ENCODE measurements around the gene MSGN1.
"Not testable (repeated sequence)": the region's sequence is repeated elsewhere in the genome, so short reads cannot be mapped to it uniquely, and the experiment has no call there.

MSGN1 gene

DNA sequence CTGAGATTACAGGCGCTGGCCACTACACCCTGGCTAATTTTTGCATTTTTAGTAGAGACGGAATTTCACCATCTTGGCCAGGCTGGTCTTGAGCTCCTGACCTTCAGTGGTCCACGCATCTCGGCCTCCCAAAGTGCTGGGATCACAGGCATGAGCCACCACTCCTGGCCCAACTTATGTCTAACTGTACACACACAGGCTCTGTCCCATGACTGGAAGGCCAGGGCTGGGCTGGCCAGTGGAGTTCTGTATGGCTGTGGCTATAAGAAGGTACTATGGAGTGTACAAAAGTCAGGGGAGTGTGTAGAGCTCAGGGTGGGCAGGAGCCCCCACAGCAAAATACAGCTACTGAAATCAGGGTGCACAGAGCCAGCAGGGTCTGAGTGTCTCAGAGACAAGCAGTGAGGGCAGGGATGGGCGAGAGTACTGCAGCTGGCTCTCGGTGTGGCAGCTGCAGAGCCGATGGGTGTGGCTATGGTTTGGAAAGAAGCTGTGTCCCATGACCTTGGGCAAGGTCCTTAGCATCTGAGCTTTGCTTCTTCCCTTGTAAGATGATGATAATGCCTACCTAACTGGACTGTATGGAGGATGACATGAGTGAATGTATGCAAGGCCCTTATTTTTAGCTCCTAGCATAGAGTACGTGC is 10.4 kb upstream of the MSGN1 start:
- no peak for DNase-seq

- no peak for DNase-seq
These were observed 3.1 kb upstream of the MSGN1 start for GRCh38 chr2:17813010-17813741.

- DNase-seq, result no peak
These were observed 2.4 kb upstream of the MSGN1 start for GRCh38 chr2:17813742-17814473.

DNA sequence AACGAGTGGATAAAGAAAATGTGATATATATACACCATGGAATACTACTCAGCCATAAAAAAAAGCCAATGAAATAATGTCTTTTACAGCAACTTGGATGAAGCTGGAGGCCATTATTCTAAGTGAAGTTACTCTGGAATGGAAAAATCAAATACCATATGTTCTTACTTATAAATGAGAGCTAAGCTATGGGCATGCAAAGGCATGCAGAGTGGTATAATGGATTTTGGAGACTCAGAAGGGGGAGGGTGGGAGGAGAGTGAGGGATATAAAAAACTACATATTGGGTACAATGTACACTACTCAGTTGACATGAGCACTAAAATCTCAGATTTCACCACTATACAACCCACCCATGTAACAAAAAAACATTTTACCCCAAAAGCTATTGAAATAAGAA is 1.7 kb upstream of the MSGN1 start:
- DNase-seq, result no peak

DNA sequence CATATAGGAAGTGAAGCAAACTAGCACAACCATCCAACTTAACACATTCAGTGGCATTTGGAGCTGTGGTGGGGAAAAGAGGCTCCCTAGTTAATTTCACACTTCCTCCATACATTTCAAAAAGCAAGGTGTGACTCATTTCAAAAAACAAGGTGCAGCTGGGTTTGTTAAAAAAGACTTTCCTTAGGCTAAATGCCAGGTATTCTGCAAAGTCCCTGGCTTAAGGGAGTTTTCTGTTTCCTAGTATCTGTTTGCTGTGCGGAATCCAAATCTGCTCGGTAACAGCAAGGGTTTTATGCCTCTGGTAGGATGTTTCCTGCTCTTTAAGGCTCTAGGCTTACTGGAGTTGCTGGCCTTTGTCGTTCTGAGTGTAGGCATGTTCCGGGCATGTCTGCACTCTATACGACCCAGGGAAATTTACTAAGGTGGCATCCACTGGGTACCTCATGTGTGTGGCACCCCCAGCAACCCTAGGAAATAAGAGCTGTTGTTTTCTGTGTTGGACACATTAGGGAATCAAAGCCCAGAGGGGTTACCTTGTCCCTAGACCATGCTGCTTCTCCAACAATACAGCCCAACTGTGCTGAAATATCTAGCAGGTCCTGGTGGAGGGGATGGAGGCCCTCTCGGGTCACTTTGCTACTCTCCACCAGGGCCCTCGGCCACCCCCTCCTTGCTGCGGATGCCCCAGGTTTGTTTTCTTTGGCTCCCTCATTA is 634 bp upstream of the MSGN1 start:
- DNase-seq, result no peak

- no peak for DNase-seq
These were observed 2.1 kb downstream of the MSGN1 start for GRCh38 chr2:17818235-17818815.

GRCh38 chr2:17821080-17821479 is 4.8 kb downstream of the MSGN1 start:
- DNase-seq, result no peak

- no peak for DNase-seq
These were observed 5.5 kb downstream of the MSGN1 start for GRCh38 chr2:17821535-17822444.

- no peak for DNase-seq
These were observed 6.3 kb downstream of the MSGN1 start for GRCh38 chr2:17822445-17823117.

DNA sequence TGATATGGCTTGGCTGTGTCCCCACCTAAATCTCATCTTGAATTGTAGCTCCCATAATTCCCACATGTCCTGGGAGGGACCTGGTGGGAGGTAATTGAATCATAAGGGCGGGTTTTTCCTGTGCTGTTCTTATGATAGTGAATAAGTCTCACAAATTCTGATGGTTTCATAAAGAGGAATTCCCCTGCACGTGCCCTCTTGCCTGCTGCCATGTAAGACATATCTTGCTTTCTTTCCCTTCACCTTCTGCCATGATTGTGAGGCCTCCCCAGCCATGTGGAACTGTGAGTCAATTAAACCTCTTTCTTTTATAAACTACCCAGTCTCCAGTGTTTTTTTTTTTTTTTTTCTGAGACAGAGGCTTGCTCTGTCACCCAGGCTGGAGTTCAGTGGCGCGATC is 7.4 kb downstream of the MSGN1 start:
- not testable (repeated sequence) for DNase-seq

DNA sequence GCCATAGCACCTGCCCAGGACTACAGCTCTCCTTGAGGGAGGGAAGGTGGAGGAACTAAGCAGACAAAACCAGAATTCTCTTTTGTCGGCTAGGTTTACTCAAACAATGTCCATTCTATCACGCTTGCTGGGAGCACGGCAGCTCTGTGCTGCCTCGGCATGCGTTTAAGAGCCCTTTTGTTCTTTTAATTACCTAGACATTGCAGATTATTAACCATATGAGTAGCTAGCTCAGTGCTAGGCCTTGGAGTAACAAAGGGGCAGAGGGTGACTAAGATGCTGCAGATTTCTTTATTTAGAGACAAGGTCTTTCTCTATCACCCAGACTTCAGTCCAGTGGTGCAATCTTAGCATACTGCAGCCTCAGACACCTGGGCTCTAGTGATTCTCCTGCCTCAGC is 11.1 kb downstream of the MSGN1 start:
- DNase-seq, result no peak

GRCh38 chr2:17827785-17828184 is 11.5 kb downstream of the MSGN1 start:
- no peak for DNase-seq

DNA sequence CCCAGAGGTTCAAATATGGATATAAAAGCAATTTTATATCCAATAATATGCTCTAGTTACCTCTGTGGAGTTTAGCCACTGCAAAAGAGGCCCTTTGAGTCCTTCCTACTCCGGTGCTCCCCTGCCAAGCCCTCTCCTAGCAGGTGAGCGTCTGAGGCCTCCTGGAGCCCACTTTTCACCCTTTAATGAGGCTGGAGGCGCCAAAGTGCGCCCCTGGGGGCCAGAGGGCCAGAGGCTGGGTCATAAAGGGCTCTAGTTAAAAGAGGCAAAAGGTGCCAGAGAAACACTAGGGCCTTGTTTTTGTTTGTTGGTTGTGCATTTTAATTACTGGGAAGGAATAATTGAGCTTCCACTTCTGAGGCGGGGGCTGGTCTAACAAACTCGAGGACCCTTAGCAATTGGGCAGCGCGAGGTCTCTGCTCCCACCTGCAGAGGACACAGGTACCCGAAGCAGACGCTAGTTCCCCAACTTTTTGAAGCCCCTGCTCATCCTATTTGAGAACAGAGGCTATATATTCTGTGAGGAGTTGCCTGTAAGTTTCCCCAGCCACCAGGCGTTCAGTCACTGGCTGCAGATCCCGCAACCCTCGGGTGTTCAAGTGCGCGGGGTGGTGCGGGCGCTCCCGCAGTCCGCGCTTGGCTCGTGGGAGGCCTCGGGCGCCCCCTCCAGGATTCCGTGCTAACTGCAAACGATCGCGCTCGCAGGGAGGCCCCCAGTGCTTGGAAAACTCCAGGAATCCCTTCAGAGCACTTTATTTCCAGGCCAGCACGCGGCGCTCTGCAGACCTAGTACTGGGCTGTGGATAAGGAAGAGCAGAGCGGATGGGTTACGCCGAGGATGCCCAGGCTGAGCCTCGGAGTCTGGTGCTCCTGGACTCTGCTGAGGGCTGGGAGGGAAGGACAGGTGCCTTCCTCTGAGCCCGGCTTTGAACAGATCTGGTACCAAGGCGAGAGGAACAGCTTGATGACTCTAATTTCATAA is 14.1 kb downstream of the MSGN1 start:
- peak; percentile 26 for DNase-seq

DNA sequence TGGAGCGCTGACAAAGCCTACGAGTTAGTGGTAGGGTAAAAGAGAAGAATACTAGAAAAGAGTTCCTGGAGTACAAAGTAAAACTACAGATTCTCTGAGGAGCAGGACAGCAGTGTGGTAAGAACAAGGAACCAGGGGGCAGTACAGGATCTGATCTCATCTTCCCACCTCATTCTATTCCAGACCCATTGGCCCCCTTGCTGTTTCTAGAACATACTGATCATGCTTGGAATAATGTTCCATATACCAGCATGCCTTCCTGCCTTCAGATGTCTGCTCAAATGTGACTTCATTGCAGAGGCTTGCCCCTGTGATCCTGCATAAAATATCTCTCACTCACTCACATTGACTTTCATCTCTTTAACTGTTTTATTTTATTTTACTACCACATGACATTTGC is 19.3 kb downstream of the MSGN1 start:
- no peak for DNase-seq

DNA sequence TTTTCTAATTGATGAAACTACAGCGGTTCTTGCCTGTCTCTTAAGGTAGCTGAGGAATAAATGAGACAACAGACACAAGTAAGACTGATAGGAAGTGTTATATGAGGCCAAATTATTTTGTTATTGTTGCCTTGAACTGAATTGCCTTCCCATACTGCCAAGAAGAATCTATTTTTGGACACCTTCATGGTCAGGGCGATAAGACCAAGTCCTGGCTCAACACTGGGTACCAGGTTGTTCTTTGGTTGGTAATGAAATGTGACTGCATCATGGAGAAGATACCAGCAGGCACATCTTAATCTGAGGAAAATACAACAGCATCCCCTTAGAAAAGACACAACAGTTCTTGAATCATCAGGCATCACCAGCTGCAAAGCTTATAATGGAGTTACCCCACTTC is 23.7 kb downstream of the MSGN1 start:
- no peak for DNase-seq

DNA sequence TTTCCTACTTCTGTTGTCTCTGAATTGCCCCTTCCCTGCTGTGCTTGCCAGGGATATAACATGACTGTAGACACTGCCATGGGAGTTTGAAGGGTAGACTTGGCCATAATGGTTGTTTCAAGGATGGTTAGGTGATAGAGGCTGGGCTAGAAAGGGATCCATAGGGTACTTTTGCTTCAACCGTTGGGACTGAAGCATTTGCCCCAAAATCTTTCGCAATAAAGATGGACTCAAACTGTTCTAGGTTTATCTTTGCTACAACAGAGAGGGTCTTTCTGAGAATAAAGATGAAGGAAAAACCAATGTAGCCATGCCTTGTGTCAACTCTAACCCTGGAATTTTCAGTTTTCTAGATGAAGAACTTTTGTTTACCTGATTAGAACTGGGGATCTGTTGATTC is 27.2 kb downstream of the MSGN1 start:
- no peak for DNase-seq

- no peak for DNase-seq
These were observed 29.5 kb downstream of the MSGN1 start for GRCh38 chr2:17845806-17846205.

- DNase-seq, result no peak
These were observed 30.4 kb downstream of the MSGN1 start for GRCh38 chr2:17846676-17847075.

DNA sequence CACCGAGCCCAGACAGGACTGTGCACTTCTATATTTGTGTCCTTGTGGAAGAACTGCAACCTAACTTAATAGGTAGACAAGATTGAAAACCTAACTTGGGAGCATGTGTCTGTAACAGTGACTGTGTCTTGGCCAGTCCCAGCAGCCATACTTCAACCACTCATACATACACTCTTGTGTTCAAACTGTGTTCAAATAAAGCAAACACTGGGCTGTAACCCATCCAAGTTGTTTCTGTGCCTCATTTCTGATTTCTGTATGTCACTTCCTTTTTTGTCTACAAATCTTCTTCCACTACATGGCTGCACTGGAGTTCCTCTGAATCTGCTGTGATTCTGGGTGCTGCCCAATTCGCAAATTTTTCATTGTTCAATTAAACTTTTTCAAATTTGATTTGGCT is 31.0 kb downstream of the MSGN1 start:
- DNase-seq, result no peak

DNA sequence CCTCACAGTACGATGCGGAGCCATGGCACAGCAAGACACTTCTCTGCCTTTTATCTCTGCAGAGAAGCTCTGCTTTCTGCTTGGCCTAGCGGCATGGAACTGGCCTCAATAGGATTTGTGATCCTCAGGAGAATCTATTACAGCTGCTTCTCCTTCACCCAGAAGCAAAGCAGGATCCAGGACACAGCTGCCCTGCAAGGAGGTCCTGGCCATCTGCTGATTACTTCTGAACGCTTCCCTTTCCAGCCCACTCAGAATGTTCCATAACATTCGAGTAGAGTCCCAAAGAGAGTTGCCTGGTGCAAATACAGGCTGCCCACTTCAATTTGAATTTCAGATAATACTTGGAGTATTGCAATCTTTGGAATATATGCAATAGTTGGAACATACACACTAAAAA is 33.0 kb downstream of the MSGN1 start:
- DNase-seq, result no peak

Data from CD4-positive, alpha-beta T cell treated with Interleukin-6 for 4 hours (primary cell).